NCI-H510A treated with DMSO at 0.1 percent for 48 hours (cell line): ENCODE data around the gene PDIA4.
"Not testable (repeated sequence)": the region's sequence is repeated elsewhere in the genome, so short reads cannot be mapped to it uniquely, and the experiment has no call there.

Source experiments
- DNase-seq: peaks from one replicate; lab custom pipeline; 2025; lab: John Stamatoyannopoulos, UW

Gene PDIA4

GRCh38 chr7:149028346-149029109, at the start of gene PDIA4:
TSS of gene PDIA4 (minus strand) at chr7:149028505. CDS start at chr7:149028408, 97 bp downstream.
- DNase-seq: peak; percentile 87

GRCh38 chr7:149077594-149077993, 49.3 kb upstream of the PDIA4 start:
- no peak for DNase-seq

- no peak for DNase-seq
Observed at GRCh38 chr7:149075286-149075685, 47.0 kb upstream of the PDIA4 start.

GRCh38 chr7:149074116-149074885, 46.0 kb upstream of the PDIA4 start:
- no peak for DNase-seq

GRCh38 chr7:149072438-149072775, 44.1 kb upstream of the PDIA4 start:
- no peak for DNase-seq

GRCh38 chr7:149071641-149072437, 43.5 kb upstream of the PDIA4 start:
- DNase-seq: no peak

GRCh38 chr7:149071182-149071635, 42.9 kb upstream of the PDIA4 start:
- DNase-seq: no peak

- no peak for DNase-seq
Observed at GRCh38 chr7:149070372-149071125, 42.2 kb upstream of the PDIA4 start.

GRCh38 chr7:149067869-149068268, 39.6 kb upstream of the PDIA4 start:
- no peak for DNase-seq

- DNase-seq: no peak
Observed at GRCh38 chr7:149063476-149063875, 35.2 kb upstream of the PDIA4 start.

- DNase-seq: not testable (repeated sequence)
Observed at GRCh38 chr7:149062217-149062899, 34.1 kb upstream of the PDIA4 start.

GRCh38 chr7:149060156-149060555, 31.9 kb upstream of the PDIA4 start:
- DNase-seq: no peak

GRCh38 chr7:149053885-149054284, 25.6 kb upstream of the PDIA4 start:
- DNase-seq: no peak

- DNase-seq: no peak
Observed at GRCh38 chr7:149053384-149053783, 25.1 kb upstream of the PDIA4 start.

GRCh38 chr7:149050941-149051340, 22.6 kb upstream of the PDIA4 start:
- no peak for DNase-seq

- DNase-seq: no peak
Observed at GRCh38 chr7:149048805-149049204, 20.5 kb upstream of the PDIA4 start.

GRCh38 chr7:149046416-149046815, 18.1 kb upstream of the PDIA4 start:
- no peak for DNase-seq

- no peak for DNase-seq
Observed at GRCh38 chr7:149043936-149044335, 15.6 kb upstream of the PDIA4 start.

- no peak for DNase-seq
Observed at GRCh38 chr7:149041350-149041749, 13.0 kb upstream of the PDIA4 start.

- DNase-seq: not testable (repeated sequence)
Observed at GRCh38 chr7:149038641-149039040, 10.3 kb upstream of the PDIA4 start.

- DNase-seq: no peak
Observed at GRCh38 chr7:149036676-149037075, 8.4 kb upstream of the PDIA4 start.
